AG09319 (cell line): Measurements from ENCODE around the gene FSTL3.
"Not testable (repeated sequence)": the region's sequence is repeated elsewhere in the genome, so short reads cannot be mapped to it uniquely, and the experiment has no call there.

Source experiments
- DNase-seq: peaks from one replicate; pipeline ENCODE4 v3.0.0-alpha.2; 2010; ENCODE audit warnings: low read depth; ENCODE audit errors: extremely low read depth
- TF ChIP-seq, protein P1 (sequence below): IDR thresholded peaks from 2 replicates; pipeline ENCODE4 v1.5.1; 2011; ENCODE audit warnings: low read depth, mild to moderate bottlenecking, inconsistent platforms, low read length, moderate library complexity

The FSTL3 gene

DNA sequence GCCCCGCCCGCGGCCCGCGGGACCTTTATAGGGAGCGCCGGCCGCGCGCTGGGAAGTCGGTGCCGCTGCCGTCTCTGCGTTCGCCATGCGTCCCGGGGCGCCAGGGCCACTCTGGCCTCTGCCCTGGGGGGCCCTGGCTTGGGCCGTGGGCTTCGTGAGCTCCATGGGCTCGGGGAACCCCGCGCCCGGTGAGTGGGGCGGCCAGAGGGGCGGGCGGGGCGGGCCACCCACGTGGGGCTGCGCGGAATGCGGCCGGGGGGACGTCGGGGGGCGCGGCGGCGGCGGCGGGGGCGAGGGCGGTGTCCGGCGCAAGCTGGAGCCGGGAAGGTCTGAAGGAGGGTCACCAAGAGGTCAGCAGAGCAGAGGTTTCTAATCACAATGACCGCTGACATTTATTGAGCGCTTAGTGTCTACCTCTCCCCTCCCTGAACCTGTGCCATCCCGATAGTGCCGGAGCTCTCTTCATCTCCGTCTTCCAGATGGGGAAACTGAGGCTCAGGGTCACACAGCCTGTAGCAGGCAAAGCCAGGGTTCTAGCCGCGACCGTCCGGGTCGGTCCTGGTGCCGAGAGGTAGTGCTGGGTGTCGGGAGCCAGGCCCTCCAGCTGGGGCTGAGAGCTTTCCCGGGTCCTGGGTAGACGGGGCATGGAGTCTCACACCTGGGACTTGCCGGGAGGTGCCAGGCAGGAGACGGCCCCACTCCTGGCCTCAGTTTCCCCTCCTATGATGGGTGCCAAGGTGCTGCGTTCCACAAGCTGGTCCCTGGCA is at the start of gene FSTL3:
TSS of gene FSTL3 (plus strand) at position 54 of the 767 bp plus-strand sequence. CDS start at position 86, 32 bp downstream.
- DNase-seq: no peak
- TF ChIP-seq, protein P1, sequence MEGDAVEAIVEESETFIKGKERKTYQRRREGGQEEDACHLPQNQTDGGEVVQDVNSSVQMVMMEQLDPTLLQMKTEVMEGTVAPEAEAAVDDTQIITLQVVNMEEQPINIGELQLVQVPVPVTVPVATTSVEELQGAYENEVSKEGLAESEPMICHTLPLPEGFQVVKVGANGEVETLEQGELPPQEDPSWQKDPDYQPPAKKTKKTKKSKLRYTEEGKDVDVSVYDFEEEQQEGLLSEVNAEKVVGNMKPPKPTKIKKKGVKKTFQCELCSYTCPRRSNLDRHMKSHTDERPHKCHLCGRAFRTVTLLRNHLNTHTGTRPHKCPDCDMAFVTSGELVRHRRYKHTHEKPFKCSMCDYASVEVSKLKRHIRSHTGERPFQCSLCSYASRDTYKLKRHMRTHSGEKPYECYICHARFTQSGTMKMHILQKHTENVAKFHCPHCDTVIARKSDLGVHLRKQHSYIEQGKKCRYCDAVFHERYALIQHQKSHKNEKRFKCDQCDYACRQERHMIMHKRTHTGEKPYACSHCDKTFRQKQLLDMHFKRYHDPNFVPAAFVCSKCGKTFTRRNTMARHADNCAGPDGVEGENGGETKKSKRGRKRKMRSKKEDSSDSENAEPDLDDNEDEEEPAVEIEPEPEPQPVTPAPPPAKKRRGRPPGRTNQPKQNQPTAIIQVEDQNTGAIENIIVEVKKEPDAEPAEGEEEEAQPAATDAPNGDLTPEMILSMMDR: no peak

DNA sequence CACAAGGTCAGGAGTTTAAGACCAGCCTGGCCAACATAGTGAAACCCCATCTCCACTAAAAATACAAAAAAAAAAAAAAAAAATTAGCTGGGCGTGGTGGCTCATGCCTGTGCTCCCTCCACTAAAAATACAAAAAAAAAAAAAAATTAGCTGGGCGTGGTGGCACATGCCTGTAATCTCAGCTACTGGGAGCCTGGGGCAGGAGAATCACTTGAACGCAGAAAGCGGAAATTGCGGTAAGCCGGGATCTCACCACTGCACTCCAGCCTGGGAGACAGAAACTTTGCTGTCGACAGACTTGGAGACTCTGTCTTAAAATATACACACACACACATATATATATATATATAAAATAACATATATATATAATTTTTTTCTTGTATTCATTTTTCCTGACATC is 49.6 kb upstream of the FSTL3 start:
- DNase-seq: not testable (repeated sequence)

DNA sequence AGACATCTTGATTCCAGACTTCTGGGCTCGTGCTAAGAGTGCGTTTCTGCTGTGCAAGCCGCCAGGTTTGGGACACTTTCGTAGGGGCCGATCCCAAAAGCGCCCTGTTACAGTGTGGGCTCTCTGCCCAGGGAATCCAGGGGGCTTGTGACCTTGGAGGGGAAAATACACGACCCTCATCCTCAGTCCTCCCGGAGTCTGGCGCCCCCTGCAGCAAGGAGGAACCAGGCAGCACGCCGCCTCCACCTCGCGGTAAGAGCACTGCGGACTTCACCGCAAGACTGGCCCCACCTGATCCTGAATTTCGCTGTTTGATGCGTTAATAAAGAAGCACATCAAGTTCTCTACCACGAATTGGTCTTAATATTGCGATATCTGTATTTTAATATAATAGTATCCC is 48.0 kb upstream of the FSTL3 start:
- TF ChIP-seq, protein P1: peak; percentile 13
- DNase-seq: no peak

GRCh38 chr19:629515-629914 is 46.7 kb upstream of the FSTL3 start:
- not testable (repeated sequence) for DNase-seq

- DNase-seq: no peak
- TF ChIP-seq, protein P1: no peak
Observed at GRCh38 chr19:629961-630714, 46.1 kb upstream of the FSTL3 start.

DNA sequence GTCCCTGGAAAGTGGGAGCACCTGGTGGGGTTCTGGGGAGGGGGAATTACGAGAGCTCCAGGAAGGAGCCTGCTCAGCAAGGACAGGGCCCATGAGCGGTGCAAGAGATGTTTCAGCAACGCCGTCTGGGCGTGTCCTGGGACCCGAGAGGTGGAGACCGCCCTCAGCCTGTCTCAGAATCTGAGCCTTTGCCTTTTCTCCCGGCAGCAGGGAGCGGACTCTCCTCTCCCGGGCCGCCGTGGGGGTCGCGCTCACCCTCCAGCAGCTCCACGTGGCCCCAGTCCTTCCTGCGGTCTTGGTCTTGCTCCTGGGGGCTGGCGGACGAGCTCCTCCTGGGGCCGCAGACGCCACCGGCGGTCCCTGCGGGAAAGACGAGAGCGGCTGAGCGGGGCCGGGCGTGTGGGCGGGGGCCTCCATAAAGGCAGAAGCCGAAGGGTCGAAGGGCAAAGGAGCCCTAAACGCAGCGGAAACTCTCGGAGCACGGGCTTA is 43.6 kb upstream of the FSTL3 start:
- DNase-seq: no peak
- TF ChIP-seq, protein P1: no peak

GRCh38 chr19:633068-633785 is 43.0 kb upstream of the FSTL3 start, which contains the start of gene POLRMT:
Gene POLRMT, minus strand, starts transcription at chr19:633537. Its CDS starts 25 bp downstream, at chr19:633512.
- DNase-seq: peak; percentile 95
- TF ChIP-seq, protein P1: no peak
